BE2C (cell line): ENCODE measurements around the gene GALR2.

Source experiments
- DNase-seq: peaks from one replicate; pipeline ENCODE4 v3.0.0-alpha.2; 2020
- H3K27me3 ChIP-seq: fragments of 250-450 bp; sonication (Bioruptor Pico); 2 replicates; pipeline ENCODE4 v1.5.1; 2020; ENCODE audit warnings: mild to moderate bottlenecking
- H3K36me3 ChIP-seq: fragments of 250-450 bp; sonication (Bioruptor Pico); 2 replicates; pipeline ENCODE4 v1.5.1; 2020; ENCODE audit warnings: mild to moderate bottlenecking
- H3K4me1 ChIP-seq: fragments of 250-450 bp; sonication (Bioruptor Pico); 2 replicates; pipeline ENCODE4 v1.5.1; 2020
- H3K4me3 ChIP-seq: 2 replicates; pipeline ENCODE4 v1.5.1; 2011; ENCODE audit warnings: low read depth, low read length
- H3K9me3 ChIP-seq: fragments of 250-450 bp; sonication (Bioruptor Pico); 2 replicates; pipeline ENCODE4 v1.5.1; 2020
- TF ChIP-seq, protein P1 (sequence below): IDR thresholded peaks from 2 replicates; pipeline ENCODE4 v1.5.1; 2012; ENCODE audit warnings: mild to moderate bottlenecking, low read depth, low read length

GALR2 gene

DNA sequence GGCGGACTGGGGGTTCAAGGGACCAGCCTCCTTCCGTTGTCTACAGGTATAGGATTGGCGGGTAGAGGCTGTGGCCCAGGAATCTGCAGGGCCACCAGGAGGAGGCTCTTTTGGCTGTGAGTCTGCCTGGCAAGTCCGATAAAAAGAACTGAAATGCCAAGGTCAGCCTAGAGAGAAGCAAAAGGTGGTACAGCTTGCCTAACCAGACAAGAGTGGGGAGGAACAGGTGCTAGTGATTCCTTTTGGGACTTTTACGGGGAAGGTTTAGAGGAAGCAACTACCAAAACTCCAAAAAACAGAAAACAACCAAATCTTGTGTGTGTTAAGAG is 41.8 kb upstream of the GALR2 start:
- peaks cover 2% of the 10 kb centered on the region; the same call in 1 of the 2 replicates for H3K9me3 ChIP-seq
- no peaks in the 10 kb centered on the region for H3K27me3 ChIP-seq
- peaks cover under 1% of the 10 kb centered on the region; the same call in 1 of the 2 replicates for H3K36me3 ChIP-seq
- DNase-seq = no peak
- TF ChIP-seq, protein P1, sequence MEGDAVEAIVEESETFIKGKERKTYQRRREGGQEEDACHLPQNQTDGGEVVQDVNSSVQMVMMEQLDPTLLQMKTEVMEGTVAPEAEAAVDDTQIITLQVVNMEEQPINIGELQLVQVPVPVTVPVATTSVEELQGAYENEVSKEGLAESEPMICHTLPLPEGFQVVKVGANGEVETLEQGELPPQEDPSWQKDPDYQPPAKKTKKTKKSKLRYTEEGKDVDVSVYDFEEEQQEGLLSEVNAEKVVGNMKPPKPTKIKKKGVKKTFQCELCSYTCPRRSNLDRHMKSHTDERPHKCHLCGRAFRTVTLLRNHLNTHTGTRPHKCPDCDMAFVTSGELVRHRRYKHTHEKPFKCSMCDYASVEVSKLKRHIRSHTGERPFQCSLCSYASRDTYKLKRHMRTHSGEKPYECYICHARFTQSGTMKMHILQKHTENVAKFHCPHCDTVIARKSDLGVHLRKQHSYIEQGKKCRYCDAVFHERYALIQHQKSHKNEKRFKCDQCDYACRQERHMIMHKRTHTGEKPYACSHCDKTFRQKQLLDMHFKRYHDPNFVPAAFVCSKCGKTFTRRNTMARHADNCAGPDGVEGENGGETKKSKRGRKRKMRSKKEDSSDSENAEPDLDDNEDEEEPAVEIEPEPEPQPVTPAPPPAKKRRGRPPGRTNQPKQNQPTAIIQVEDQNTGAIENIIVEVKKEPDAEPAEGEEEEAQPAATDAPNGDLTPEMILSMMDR = no peak
- H3K4me3 ChIP-seq = no peak overlapping the region
- peaks cover 3% of the 10 kb centered on the region for H3K4me1 ChIP-seq

GRCh38 chr17:76033139-76033538 is 41.4 kb upstream of the GALR2 start:
- Histone ChIP-seq H3K9me3 (peaks cover 2% of the 10 kb centered on the region; the same call in 1 of the 2 replicates), H3K4me1 (peaks cover 3% of the 10 kb centered on the region), H3K27me3 (no peaks in the 10 kb centered on the region), H3K4me3 (no peak overlapping the region), H3K36me3 (peaks cover 4% of the 10 kb centered on the region)
- TF ChIP-seq, protein P1 = no peak
- no peak for DNase-seq

- TF ChIP-seq, protein P1 = no peak
- no peak for DNase-seq
- Histone ChIP-seq H3K9me3 (peaks cover 2% of the 10 kb centered on the region; the same call in 1 of the 2 replicates), H3K36me3 (peaks cover 20% of the 10 kb centered on the region), H3K4me1 (peaks cover 3% of the 10 kb centered on the region), H3K27me3 (no peaks in the 10 kb centered on the region), H3K4me3 (no peak overlapping the region)
These were observed 39.9 kb upstream of the GALR2 start for GRCh38 chr17:76034428-76035350.

- DNase-seq = no peak
- TF ChIP-seq, protein P1 = no peak
- no peaks in the 10 kb centered on the region for H3K27me3 ChIP-seq
These were observed 37.9 kb upstream of the GALR2 start for GRCh38 chr17:76036497-76037261.

GRCh38 chr17:76038050-76038449 is 36.5 kb upstream of the GALR2 start:
- Histone ChIP-seq H3K27me3 (no peaks in the 10 kb centered on the region), H3K4me1 (no peaks in the 10 kb centered on the region), H3K9me3 (no peaks in the 10 kb centered on the region), H3K36me3 (peaks cover 50% of the 10 kb centered on the region), H3K4me3 (no peak overlapping the region)
- TF ChIP-seq, protein P1 = no peak
- DNase-seq = no peak

More at GRCh38 chr17:76036497-76037261, 37.9 kb upstream of the GALR2 start:
- Histone ChIP-seq H3K4me3 (no peak overlapping the region), H3K36me3 (peaks cover 38% of the 10 kb centered on the region), H3K4me1 (no peaks in the 10 kb centered on the region), H3K9me3 (peaks cover 2% of the 10 kb centered on the region; the same call in 1 of the 2 replicates)

DNA sequence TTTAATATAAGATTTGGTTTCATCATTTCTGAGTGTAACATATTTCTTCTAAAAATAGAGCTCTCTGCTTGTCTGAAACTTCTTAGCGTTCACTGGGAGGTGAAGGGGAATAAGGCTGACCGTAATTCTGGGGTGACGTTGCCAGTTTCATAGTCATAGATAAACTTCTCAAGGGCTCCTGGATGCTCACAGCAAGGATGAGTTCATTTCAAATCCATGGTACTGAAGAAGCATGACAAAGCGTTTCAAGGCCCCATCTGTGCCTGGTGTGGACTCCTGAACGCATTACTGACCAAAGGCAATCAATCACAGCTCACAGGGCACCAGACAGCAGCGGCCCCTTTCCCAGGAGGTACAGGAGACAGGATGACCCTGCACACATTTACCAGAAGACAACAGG is 35.5 kb upstream of the GALR2 start:
- Histone ChIP-seq H3K9me3 (no peaks in the 10 kb centered on the region), H3K4me1 (no peaks in the 10 kb centered on the region), H3K36me3 (peaks cover 61% of the 10 kb centered on the region), H3K27me3 (no peaks in the 10 kb centered on the region), H3K4me3 (no peak overlapping the region)
- no peak for DNase-seq
- TF ChIP-seq, protein P1 = no peak
